HepG2 (cell line): ENCODE measurements around the gene PXK. TPM values are rescaled to one million over a fixed set of nuclear protein-coding genes. Genes with fewer than 3 reads are reported as not detected.
A peak's percentile ranks its signal among the peaks of the same experiment; 100 is the strongest.

Source experiments
- ATF7-NPFF ChIP-seq: sonication (generic); formaldehyde crosslinking; IDR thresholded peaks from 2 replicates; pipeline ENCODE4 v1.8.1; 2023; ENCODE audit warnings: mild to moderate bottlenecking, low read depth, missing genetic modification reagents, moderate library complexity
- ERF ChIP-seq: IDR thresholded peaks from 2 replicates; pipeline ENCODE4 v1.6.1; 2018; ENCODE audit warnings: missing biosample characterization, missing genetic modification reagents
- EZH2 ChIP-seq: conservative IDR thresholded peaks from 2 replicates; pipeline ENCODE4 v1.6.1; 2012; ENCODE audit warnings: mild to moderate bottlenecking, low read depth, low read length, moderate library complexity
- JARID2 ChIP-seq: sonication (generic); formaldehyde crosslinking; IDR thresholded peaks from 2 replicates; pipeline ENCODE4 v1.8.1; 2023; ENCODE audit warnings: missing genetic modification reagents, inconsistent platforms; ENCODE audit not compliant: insufficient replicate concordance
- PRPF4 ChIP-seq: fragments of 200-400 bp; formaldehyde crosslinking; IDR thresholded peaks from 2 replicates; pipeline ENCODE4 v1.6.1; 2016; ENCODE audit warnings: low read length, low read depth; ENCODE audit not compliant: poor library complexity, severe bottlenecking
- SMC3 ChIP-seq: IDR thresholded peaks from 2 replicates; pipeline ENCODE4 v1.6.1; 2011; ENCODE audit warnings: low read length, improper control_type of control experiment
- SOX5 ChIP-seq: IDR thresholded peaks from 2 replicates; pipeline ENCODE4 v1.6.1; 2016; ENCODE audit warnings: borderline replicate concordance
- TEAD2 ChIP-seq: sonication (generic); formaldehyde crosslinking; IDR thresholded peaks from 2 replicates; pipeline ENCODE4 v1.9.0; 2021; ENCODE audit warnings: missing genetic modification reagents
- WIZ ChIP-seq: sonication (generic); formaldehyde crosslinking; IDR thresholded peaks from 2 replicates; pipeline ENCODE4 v1.5.1; 2020; ENCODE audit warnings: mild to moderate bottlenecking, missing genetic modification reagents
- ZNF282 ChIP-seq: fragments of 450-650 bp; IDR thresholded peaks from 2 replicates; pipeline ENCODE4 v1.6.1; 2018; ENCODE audit not compliant: partially characterized antibody
- ZNF431 ChIP-seq: sonication (generic); formaldehyde crosslinking; IDR thresholded peaks from 2 replicates; pipeline ENCODE4 v1.9.0; 2022; ENCODE audit warnings: missing genetic modification reagents, low read depth, mild to moderate bottlenecking, borderline replicate concordance
- ZNF780A ChIP-seq: sonication (generic); formaldehyde crosslinking; IDR thresholded peaks from 2 replicates; pipeline ENCODE4 v1.8.0; 2022; ENCODE audit warnings: mild to moderate bottlenecking, missing genetic modification reagents, moderate library complexity
- polyA plus RNA-seq, 8 experiments: library from polyadenylated mRNA; depleted of rRNA in 3 of 8; stranded (reverse) in 7 of 8; unstranded in 1 of 8; fragments of >200 nt; fragmentation: Illumina TruSeq in 4 of 8; extraction: Trizol in 4 of 8; gene quantifications; 2 replicates each; pipeline versions ENCODE4 v1.2.1 to v1.2.3, GENCODE V29; 2011 to 2016; ENCODE audit warnings: low read depth in 4 of 8, missing spikeins in 1 of 8, mixed read lengths in 1 of 8; ENCODE audit not compliant: insufficient read depth in 1 of 8
- total RNA-seq, 5 experiments: library from RNA; depleted of rRNA; stranded (reverse); fragments of >200 nt; fragmentation: Illumina TruSeq; extraction: Trizol; gene quantifications; 2 replicates each; pipeline ENCODE4 v1.2.3, GENCODE V29; 2016; ENCODE audit warnings: low read depth in 1 of 5
- TF ChIP-seq, protein P1 (sequence below): sonication (generic); formaldehyde crosslinking; IDR thresholded peaks from 2 replicates; pipeline ENCODE4 v1.5.1; 2020; ENCODE audit warnings: missing genetic modification reagents, mild to moderate bottlenecking, borderline replicate concordance
- TF ChIP-seq, protein P2 (sequence below): sonication (generic); formaldehyde crosslinking; IDR thresholded peaks from 2 replicates; pipeline ENCODE4 v1.8.0; 2022; ENCODE audit warnings: missing genetic modification reagents, low read depth, mild to moderate bottlenecking, borderline replicate concordance
- TF ChIP-seq, protein P3 (sequence below): sonication (generic); formaldehyde crosslinking; IDR thresholded peaks from 2 replicates; pipeline ENCODE4 v1.4.0; 2020; ENCODE audit warnings: mild to moderate bottlenecking, missing genetic modification reagents
- TF ChIP-seq, protein P4 (sequence below): sonication (generic); formaldehyde crosslinking; IDR thresholded peaks from 2 replicates; pipeline ENCODE4 v1.5.0; 2020; ENCODE audit warnings: missing genetic modification reagents
- TF ChIP-seq, protein P5 (sequence below): sonication (generic); formaldehyde crosslinking; IDR thresholded peaks from 2 replicates; pipeline ENCODE4 v1.5.0; 2020; ENCODE audit warnings: missing genetic modification reagents

The PXK gene
- total and polyA plus RNA-seq, 2 of the 13 experiments (the other 11 are each of a cell fraction or from before 2014, with no cell fraction given): 6.4 to 18.6 TPM

DNA sequence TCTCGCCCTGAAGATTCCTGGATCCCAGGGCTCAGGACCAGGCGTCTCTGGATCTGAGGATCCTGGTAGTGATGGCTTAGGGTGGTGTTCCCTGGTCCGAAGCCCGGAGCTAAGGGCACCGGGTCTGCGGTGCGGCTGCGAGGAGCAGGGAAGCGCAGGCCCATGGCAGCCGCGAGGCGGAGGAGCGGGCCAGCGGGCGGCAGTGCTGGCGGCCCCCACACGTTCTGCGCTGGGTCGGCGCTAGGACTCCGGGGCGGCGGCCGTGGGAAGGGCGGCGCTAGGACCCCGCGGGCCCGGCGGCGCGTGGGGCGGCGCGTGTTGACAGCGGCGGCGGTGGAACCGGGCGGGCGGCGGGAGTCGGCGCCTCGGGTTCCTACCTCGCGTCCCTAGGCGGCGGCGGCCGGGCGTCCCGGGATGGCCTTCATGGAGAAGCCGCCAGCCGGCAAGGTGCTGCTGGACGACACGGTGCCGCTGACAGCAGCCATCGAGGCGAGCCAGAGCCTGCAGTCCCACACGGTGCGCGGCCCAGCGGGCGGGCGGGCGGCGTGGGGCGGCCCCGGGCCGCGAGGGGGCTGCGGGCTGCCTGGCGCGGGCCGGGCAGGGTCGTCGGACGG lies at the start of gene PXK (continued):
- TF ChIP-seq, protein P1, sequence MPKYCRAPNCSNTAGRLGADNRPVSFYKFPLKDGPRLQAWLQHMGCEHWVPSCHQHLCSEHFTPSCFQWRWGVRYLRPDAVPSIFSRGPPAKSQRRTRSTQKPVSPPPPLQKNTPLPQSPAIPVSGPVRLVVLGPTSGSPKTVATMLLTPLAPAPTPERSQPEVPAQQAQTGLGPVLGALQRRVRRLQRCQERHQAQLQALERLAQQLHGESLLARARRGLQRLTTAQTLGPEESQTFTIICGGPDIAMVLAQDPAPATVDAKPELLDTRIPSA (CRISPR knock-in tag): no peak; the same call in 1 of the 2 replicates
- TF ChIP-seq JARID2 (no peak), ERF (CRISPR knock-in tag) (peak; percentile 77), ZNF431 (CRISPR knock-in tag) (no peak; the same call in 1 of the 2 replicates), WIZ (no peak), PRPF4 (no peak), ZNF282 (no peak), ATF7-NPFF (no peak), SOX5 (CRISPR knock-in tag) (peak; percentile 23; the same call in 1 of the 2 replicates), TEAD2 (CRISPR knock-in tag) (no peak), ZNF780A (CRISPR knock-in tag) (no peak), SMC3 (no peak), EZH2 (no peak)
- TF ChIP-seq, protein P2, sequence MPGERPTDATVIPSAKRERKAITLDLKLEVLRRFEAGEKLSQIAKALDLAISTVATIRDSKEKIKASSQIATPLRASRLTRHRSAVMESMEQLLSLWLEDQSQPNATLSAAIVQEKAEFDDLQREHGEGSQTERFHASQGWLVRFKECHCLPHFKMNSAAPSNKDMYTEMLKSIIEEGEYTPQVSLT: no peak; the same call in 1 of the 2 replicates
- TF ChIP-seq, protein P3, sequence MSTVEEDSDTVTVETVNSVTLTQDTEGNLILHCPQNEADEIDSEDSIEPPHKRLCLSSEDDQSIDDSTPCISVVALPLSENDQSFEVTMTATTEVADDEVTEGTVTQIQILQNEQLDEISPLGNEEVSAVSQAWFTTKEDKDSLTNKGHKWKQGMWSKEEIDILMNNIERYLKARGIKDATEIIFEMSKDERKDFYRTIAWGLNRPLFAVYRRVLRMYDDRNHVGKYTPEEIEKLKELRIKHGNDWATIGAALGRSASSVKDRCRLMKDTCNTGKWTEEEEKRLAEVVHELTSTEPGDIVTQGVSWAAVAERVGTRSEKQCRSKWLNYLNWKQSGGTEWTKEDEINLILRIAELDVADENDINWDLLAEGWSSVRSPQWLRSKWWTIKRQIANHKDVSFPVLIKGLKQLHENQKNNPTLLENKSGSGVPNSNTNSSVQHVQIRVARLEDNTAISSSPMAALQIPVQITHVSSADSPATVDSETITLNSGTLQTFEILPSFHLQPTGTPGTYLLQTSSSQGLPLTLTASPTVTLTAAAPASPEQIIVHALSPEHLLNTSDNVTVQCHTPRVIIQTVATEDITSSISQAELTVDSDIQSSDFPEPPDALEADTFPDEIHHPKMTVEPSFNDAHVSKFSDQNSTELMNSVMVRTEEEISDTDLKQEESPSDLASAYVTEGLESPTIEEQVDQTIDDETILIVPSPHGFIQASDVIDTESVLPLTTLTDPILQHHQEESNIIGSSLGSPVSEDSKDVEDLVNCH (CRISPR knock-in tag): no peak
- TF ChIP-seq, protein P4, sequence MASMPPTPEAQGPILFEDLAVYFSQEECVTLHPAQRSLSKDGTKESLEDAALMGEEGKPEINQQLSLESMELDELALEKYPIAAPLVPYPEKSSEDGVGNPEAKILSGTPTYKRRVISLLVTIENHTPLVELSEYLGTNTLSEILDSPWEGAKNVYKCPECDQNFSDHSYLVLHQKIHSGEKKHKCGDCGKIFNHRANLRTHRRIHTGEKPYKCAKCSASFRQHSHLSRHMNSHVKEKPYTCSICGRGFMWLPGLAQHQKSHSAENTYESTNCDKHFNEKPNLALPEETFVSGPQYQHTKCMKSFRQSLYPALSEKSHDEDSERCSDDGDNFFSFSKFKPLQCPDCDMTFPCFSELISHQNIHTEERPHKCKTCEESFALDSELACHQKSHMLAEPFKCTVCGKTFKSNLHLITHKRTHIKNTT (CRISPR knock-in tag): no peak
- TF ChIP-seq, protein P5, sequence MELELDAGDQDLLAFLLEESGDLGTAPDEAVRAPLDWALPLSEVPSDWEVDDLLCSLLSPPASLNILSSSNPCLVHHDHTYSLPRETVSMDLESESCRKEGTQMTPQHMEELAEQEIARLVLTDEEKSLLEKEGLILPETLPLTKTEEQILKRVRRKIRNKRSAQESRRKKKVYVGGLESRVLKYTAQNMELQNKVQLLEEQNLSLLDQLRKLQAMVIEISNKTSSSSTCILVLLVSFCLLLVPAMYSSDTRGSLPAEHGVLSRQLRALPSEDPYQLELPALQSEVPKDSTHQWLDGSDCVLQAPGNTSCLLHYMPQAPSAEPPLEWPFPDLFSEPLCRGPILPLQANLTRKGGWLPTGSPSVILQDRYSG (CRISPR knock-in tag): no peak
